GM21786 (cell line): ENCODE results near the gene PRIM1.
"Not testable (repeated sequence)": the region's sequence is repeated elsewhere in the genome, so short reads cannot be mapped to it uniquely, and the experiment has no call there.

Experiments used
- ATAC-seq: cut with Tn5 transposase; IDR thresholded peaks from one replicate; pipeline ENCODE4 v1.9.1; 2021; ENCODE audit not compliant: unreplicated experiment

Gene PRIM1

GRCh38 chr12:56751712-56752598 lies at the start of gene PRIM1:
TSS of gene PRIM1 (minus strand) at chr12:56752323. CDS start at chr12:56752298, 25 bp downstream.
- ATAC-seq, result peak; percentile 59

DNA sequence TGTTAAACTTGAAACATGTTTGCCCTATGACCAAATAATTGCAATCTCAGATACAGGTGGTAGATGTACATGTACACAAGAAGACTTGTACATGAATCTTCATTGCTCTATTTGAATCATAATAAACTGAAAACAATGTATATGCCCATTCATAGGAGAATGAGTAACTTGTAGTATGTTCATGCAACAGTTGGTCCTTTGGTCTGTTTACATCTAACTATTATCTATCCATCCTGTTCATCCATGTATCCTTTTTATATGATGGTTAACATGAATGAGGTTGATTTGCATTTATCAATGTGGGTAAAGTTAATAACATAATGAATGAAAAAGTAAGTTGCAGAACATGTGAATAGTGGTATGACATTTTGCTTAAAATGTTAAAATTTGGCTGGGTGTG lies 48.1 kb upstream of the PRIM1 start:
- ATAC-seq, result no peak

DNA sequence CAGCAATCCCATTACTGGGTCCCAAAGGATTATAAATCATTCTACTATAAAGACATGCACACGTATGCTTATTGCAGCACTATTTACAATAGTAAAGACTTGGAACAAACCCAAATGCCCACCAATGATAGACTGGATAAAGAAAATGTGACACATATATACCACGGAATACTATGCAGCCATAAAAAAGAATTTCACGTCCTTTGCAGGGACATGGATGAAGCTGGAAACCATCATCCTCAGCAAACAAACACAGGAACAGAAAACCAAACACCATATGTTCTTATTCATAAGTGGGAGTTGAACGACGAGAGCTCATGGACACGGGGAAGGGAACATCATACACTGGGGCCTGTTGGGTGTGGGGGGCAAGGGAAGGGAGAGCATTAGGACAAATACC lies 47.2 kb upstream of the PRIM1 start:
- ATAC-seq, result not testable (repeated sequence)

GRCh38 chr12:56795791-56796190 lies 43.7 kb upstream of the PRIM1 start:
- ATAC-seq, result not testable (repeated sequence)

- not testable (repeated sequence) for ATAC-seq
Observed at GRCh38 chr12:56795046-56795562, 43.0 kb upstream of the PRIM1 start.

DNA sequence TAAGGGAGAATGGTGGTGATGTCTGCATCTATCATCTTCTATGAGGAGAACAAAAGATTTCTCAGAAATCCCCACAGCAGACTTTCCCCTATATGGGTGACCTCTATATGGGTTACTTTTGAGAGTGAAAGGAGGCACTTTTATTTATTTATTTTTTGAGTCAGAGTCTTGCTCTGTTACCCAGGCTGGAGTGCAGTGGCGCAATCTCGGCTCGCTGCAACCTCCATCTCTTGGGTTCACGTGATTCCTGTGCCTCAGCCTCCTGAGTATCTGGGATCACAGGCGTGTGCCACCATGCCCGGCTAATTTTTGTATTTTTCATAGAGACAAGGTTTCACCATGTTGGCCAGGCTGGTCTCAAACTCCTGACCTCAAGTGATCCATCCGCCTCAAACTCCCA lies 41.0 kb upstream of the PRIM1 start:
- not testable (repeated sequence) for ATAC-seq

DNA sequence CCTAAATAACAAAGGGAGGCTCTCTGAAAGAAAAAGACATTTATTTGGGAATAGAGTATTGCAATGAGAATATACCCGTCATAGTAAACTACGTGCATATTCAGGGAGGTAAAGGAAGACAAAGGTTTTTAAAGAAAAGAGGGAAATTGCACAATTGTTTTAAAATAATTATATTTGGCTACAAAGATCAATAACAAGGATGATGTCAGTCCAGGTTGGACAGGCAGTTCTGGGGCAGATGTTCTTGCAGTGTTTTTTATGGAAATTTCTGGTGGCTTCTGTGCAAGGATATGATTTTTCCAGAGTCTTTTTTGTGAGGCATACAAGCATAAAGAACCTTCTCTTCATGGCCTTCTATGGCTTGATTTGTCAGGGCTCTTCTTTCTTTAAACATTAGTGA lies 40.6 kb upstream of the PRIM1 start:
- no peak for ATAC-seq

GRCh38 chr12:56789429-56789828 lies 37.3 kb upstream of the PRIM1 start:
- ATAC-seq, result not testable (repeated sequence)

- ATAC-seq, result no peak
Observed at GRCh38 chr12:56787498-56787897, 35.4 kb upstream of the PRIM1 start.

DNA sequence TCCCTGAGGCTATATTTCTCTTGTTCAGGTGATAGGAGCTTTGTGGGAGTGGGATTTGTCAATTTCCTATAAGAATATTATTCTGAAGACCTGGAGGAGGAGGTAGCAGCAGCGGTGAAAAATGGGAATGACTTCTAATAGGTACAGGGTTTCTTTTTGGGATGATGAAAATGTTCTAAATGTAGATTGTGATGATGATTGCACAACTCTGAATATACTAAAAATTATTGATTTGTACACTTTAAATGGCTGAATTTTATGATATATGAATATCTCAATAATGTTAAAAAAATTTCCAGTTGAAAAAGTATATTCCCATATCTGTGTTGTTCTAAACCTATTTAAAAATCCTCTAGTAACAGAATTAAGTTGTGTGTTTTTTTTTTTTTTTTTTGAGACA lies 33.8 kb upstream of the PRIM1 start:
- ATAC-seq, result no peak

DNA sequence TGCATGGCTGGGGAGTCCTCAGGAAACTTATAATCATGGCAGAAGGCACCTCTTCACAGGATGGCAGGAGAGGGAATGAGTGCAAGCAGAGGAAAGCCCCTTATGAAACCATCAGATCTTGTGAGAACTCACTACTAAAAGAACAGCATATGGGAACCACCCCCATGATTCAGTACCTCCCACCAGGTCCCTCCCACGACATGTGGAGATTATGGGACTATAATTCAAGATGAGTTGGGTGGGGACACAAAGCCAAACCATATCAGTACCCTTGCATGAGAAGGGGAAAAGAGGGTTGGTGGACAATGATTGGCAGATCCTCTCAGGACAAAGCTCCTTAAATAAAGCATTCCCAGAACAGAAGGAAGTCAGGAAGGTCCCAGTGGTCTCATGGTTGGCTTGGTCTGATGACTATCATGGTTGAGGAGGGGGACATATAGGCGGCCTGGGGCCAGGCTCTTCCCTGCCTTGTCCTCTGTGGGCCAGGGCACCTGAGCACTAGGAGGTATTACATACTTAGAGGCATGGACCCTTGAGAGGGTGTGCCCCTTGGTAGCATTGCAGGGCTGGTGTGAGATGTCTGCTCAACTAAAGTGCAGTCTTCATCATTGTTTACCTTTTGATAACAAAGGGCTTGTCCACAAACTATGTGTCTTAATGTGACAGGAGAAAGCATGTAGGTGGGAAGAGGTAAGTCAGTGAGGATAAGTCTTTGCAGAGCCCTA lies 33.2 kb upstream of the PRIM1 start:
- no peak for ATAC-seq

DNA sequence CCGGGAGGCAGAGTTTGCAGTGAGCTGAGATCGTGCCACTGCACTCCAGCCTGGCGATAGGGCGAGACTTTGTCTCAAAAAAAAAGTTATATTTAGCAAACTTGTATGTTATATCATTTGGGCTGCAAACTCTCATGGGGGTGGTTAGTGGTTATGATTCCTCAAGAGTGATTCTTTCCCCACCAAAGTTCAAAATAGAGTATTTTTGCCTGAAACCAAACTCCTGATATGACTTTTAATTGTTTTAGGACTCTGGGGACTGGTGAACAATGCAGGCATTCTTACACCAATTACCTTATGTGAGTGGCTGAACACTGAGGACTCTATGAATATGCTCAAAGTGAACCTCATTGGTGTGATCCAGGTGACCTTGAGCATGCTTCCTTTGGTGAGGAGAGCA lies 29.6 kb upstream of the PRIM1 start:
- no peak for ATAC-seq

DNA sequence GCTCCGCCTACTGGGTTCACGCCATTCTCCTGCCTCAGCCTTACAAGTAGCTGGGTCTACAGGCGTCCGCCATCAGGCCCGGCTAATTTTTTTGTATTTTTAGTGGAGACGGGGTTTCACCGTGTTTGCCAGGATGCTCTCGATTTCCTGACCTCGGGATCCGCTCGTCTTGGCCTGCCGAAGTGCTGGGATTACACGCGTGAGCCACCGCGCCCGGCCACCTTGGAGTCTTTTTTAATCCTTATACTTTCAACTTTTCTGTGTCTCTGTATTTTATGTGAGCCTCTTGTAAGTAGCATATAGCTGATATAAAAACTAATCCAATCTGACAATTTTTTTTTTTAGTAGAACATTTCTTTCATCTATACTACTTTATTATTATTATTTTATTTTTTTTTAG lies 26.6 kb upstream of the PRIM1 start:
- no peak for ATAC-seq

DNA sequence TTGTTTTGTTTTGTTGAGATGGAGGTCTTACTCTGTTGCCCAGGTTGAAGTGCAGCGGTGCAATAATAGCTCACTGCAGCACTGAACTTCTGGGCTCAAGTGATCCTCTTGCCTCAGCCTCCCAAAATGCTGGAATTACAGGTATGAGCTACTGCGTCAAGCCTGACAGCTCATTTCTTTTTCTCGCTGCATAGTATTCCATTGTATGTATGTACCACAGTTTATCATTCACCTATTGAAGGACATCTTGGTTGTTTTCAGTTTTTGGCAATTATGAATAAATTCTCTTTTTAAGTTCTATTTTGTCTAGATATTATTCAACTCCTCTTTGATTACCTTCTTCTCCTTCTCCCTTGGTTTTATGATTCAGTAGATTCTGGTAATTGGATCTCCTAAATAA lies 24.5 kb upstream of the PRIM1 start:
- no peak for ATAC-seq

GRCh38 chr12:56775638-56776037 lies 23.5 kb upstream of the PRIM1 start:
- no peak for ATAC-seq

- ATAC-seq, result no peak
Observed at GRCh38 chr12:56773113-56773512, 21.0 kb upstream of the PRIM1 start.

DNA sequence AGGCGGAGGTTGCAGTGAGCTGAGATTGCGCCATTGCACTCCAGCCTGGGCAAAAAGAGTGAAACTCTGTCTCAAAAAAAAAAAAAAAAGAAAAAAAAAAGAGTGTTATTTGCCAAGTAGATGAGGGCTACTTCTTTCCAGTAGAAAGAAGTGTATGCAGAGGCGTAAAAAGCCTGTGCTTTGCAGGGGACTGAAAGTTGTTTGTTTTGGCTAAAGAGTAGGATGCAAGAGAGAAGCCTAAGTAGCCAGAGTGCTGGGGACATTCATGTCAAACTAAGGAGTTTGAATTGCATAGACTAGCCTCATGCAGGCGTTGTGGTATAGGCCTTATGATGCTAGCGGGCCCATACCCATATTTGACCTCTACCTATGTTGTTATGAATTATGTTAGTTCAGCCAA lies 20.5 kb upstream of the PRIM1 start:
- no peak for ATAC-seq

DNA sequence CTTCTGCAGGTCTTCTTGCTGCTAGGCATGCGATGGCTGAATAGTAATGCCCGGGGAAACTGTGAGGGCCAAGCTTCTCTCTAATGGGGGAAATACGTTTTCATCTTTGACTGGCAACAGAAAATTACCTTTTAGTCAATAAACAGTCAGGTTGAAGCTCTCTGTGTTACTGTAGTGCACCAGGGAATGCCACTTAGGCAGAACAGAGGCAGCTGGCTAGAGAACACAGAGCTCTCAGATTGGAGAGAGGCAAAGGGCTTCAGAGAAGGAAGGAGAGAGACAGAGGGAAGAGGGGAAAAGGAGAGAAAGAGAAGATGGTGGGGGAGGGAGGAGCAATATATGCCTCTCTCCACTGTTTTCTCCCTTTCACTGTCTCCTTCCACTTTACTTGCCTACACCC lies 17.7 kb upstream of the PRIM1 start:
- no peak for ATAC-seq

- no peak for ATAC-seq
Observed at GRCh38 chr12:56768424-56768823, 16.3 kb upstream of the PRIM1 start.

DNA sequence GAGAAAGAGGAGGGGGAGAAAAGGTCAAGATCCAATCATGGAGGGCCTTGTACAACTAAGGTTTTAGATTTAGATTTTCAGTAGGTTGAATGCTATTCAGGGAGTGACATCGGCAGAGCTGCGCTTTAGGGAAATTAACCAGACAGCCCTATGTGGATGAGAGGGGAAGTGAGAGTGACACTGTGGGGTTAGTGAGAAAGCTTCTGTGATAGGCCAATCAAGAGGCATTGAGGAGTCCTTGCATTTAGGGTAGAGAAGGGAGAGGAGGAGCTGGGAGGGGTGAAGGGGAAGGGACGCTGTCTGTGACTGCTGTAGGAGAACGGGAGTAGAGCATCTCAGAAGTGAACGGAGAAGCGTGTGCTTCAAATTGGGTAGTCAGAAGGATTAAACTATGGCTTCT lies 14.4 kb upstream of the PRIM1 start:
- peak; percentile 99 for ATAC-seq

- no peak for ATAC-seq
Observed at GRCh38 chr12:56763753-56764657, 11.9 kb upstream of the PRIM1 start.
